HepG2 (cell line): Measurements from ENCODE around the gene APOC4. TPM values are rescaled to one million over a fixed set of nuclear protein-coding genes. Genes with fewer than 3 reads are reported as not detected.
A peak's percentile ranks its signal among the peaks of the same experiment; 100 is the strongest.

Experiments used
- ATF4 ChIP-seq, 2 experiments: fragments of 450-650 bp in 1 of 2; sonication (generic) in 1 of 2; formaldehyde crosslinking; IDR thresholded peaks; 2 replicates each; pipeline versions ENCODE4 v1.5.0 to v1.8.0; 2020 to 2022; ENCODE audit warnings: mild to moderate bottlenecking in 1 of 2, missing genetic modification reagents in 1 of 2
- CC2D1A ChIP-seq: sonication (generic); formaldehyde crosslinking; IDR thresholded peaks from 2 replicates; pipeline ENCODE4 v1.8.1; 2023; ENCODE audit warnings: mild to moderate bottlenecking, missing genetic modification reagents
- HNRNPLL ChIP-seq: fragments of 200-400 bp; formaldehyde crosslinking; IDR thresholded peaks from 2 replicates; pipeline ENCODE4 v1.6.1; 2017; ENCODE audit warnings: mild to moderate bottlenecking, low read depth, low read length; ENCODE audit not compliant: poor library complexity, severe bottlenecking
- IKZF4 ChIP-seq: sonication (generic); formaldehyde crosslinking; IDR thresholded peaks from 2 replicates; pipeline ENCODE4 v1.5.1; 2020; ENCODE audit warnings: borderline replicate concordance, mild to moderate bottlenecking, low read depth, missing genetic modification reagents; ENCODE audit errors: not compliant biosample characterization
- KMT2B ChIP-seq: IDR thresholded peaks from 2 replicates; pipeline ENCODE4 v1.6.1; 2016; ENCODE audit warnings: missing genetic modification reagents, missing compliant biosample characterization
- MAF1 ChIP-seq: sonication (generic); formaldehyde crosslinking; IDR thresholded peaks from 2 replicates; pipeline ENCODE4 v1.5.0; 2020; ENCODE audit warnings: missing genetic modification reagents, borderline replicate concordance
- MED8 ChIP-seq: sonication (generic); formaldehyde crosslinking; IDR thresholded peaks from 2 replicates; pipeline ENCODE4 v1.8.1; 2023; ENCODE audit warnings: mild to moderate bottlenecking, missing genetic modification reagents; ENCODE audit not compliant: insufficient replicate concordance
- PHF20 ChIP-seq: sonication (generic); formaldehyde crosslinking; IDR thresholded peaks from 2 replicates; pipeline ENCODE4 v1.5.0; 2020; ENCODE audit warnings: mild to moderate bottlenecking, missing genetic modification reagents
- REST ChIP-seq, 2 experiments: IDR thresholded peaks; 2 replicates each; pipeline ENCODE4 v1.6.1; 2011 to 2012; ENCODE audit warnings: low read length in 2 of 2, borderline replicate concordance in 1 of 2, low read depth in 1 of 2, mild to moderate bottlenecking in 1 of 2, moderate library complexity in 1 of 2
- SKI ChIP-seq: fragments of 450-650 bp; IDR thresholded peaks from one replicate; pipeline ENCODE4 v1.6.1; 2018; ENCODE audit warnings: mild to moderate bottlenecking; ENCODE audit not compliant: partially characterized antibody
- TCF7 ChIP-seq: sonication (generic); IDR thresholded peaks from 2 replicates; pipeline ENCODE4 v1.6.1; 2016; ENCODE audit warnings: antibody characterized with exemption, low read depth
- UBTF ChIP-seq: sonication (generic); formaldehyde crosslinking; IDR thresholded peaks from 2 replicates; pipeline ENCODE4 v1.4.0; 2020; ENCODE audit warnings: mild to moderate bottlenecking, missing genetic modification reagents
- ZMYM3 ChIP-seq: sonication (generic); formaldehyde crosslinking; IDR thresholded peaks from 2 replicates; pipeline ENCODE4 v1.5.1; 2020; ENCODE audit warnings: mild to moderate bottlenecking, missing genetic modification reagents
- ZNF101 ChIP-seq: sonication (generic); formaldehyde crosslinking; IDR thresholded peaks from 2 replicates; pipeline ENCODE4 v1.4.0; 2020; ENCODE audit warnings: mild to moderate bottlenecking, low read depth, missing genetic modification reagents, borderline replicate concordance
- ZNF251 ChIP-seq: sonication (generic); formaldehyde crosslinking; IDR thresholded peaks from 2 replicates; pipeline ENCODE4 v1.9.0; 2021; ENCODE audit warnings: mild to moderate bottlenecking, missing genetic modification reagents
- ZNF350 ChIP-seq: sonication (generic); formaldehyde crosslinking; IDR thresholded peaks from 2 replicates; pipeline ENCODE4 v1.4.0; 2020; ENCODE audit warnings: mild to moderate bottlenecking, low read depth, missing genetic modification reagents, borderline replicate concordance
- ZNF562 ChIP-seq: sonication (generic); formaldehyde crosslinking; IDR thresholded peaks from 2 replicates; pipeline ENCODE4 v1.8.0; 2022; ENCODE audit warnings: missing genetic modification reagents, borderline replicate concordance
- ZNF576 ChIP-seq: sonication (generic); formaldehyde crosslinking; IDR thresholded peaks from 2 replicates; pipeline ENCODE4 v1.4.0; 2020; ENCODE audit warnings: mild to moderate bottlenecking, missing genetic modification reagents
- ZNF614 ChIP-seq: IDR thresholded peaks from 2 replicates; pipeline ENCODE4 v1.6.1; 2018; ENCODE audit warnings: missing biosample characterization, missing genetic modification reagents, inconsistent platforms, borderline replicate concordance
- ZNF615 ChIP-seq: sonication (generic); formaldehyde crosslinking; IDR thresholded peaks from 2 replicates; pipeline ENCODE4 v1.5.0; 2020; ENCODE audit warnings: mild to moderate bottlenecking, missing genetic modification reagents, borderline replicate concordance
- ZNF772 ChIP-seq: sonication (generic); formaldehyde crosslinking; IDR thresholded peaks from 2 replicates; pipeline ENCODE4 v1.5.0; 2020; ENCODE audit warnings: mild to moderate bottlenecking, missing genetic modification reagents
- ZNF780A ChIP-seq: sonication (generic); formaldehyde crosslinking; IDR thresholded peaks from 2 replicates; pipeline ENCODE4 v1.8.0; 2022; ENCODE audit warnings: mild to moderate bottlenecking, missing genetic modification reagents, moderate library complexity
- ZNF850 ChIP-seq: sonication (generic); formaldehyde crosslinking; conservative IDR thresholded peaks from 2 replicates; pipeline ENCODE4 v1.9.0; 2021; ENCODE audit warnings: mild to moderate bottlenecking, missing genetic modification reagents
- polyA plus RNA-seq, 8 experiments: library from polyadenylated mRNA; depleted of rRNA in 3 of 8; stranded (reverse) in 7 of 8; unstranded in 1 of 8; fragments of >200 nt; fragmentation: Illumina TruSeq in 4 of 8; extraction: Trizol in 4 of 8; gene quantifications; 2 replicates each; pipeline versions ENCODE4 v1.2.1 to v1.2.3, GENCODE V29; 2011 to 2016; ENCODE audit warnings: low read depth in 4 of 8, missing spikeins in 1 of 8, mixed read lengths in 1 of 8; ENCODE audit not compliant: insufficient read depth in 1 of 8
- total RNA-seq, 5 experiments: library from RNA; depleted of rRNA; stranded (reverse); fragments of >200 nt; fragmentation: Illumina TruSeq; extraction: Trizol; gene quantifications; 2 replicates each; pipeline ENCODE4 v1.2.3, GENCODE V29; 2016; ENCODE audit warnings: low read depth in 1 of 5

Gene APOC4
- total and polyA plus RNA-seq, 2 of the 13 experiments (the other 11 are each of a cell fraction or from before 2014, with no cell fraction given) = 0.46 TPM; not detected in 1

GRCh38 chr19:44912854-44913253, 29.2 kb upstream of the APOC4 start (continued):
- TF ChIP-seq ZNF772 (CRISPR knock-in tag) = no peak
- TF ChIP-seq ZNF251 (CRISPR knock-in tag) = no peak
- TF ChIP-seq UBTF (CRISPR knock-in tag) = peak; percentile 31; the same call in 1 of the 2 replicates
- no peak for TF ChIP-seq TCF7
- no peak for TF ChIP-seq HNRNPLL
- 0 out of 2 replicates have a peak, but pooled peaks have one; percentile 57 for TF ChIP-seq ZNF780A (CRISPR knock-in tag)
- TF ChIP-seq CC2D1A = no peak
- no peak for TF ChIP-seq ZNF562 (CRISPR knock-in tag)
- TF ChIP-seq PHF20 = no peak
- 0 out of 2 replicates have a peak, but pooled peaks have one; percentile 32 for TF ChIP-seq KMT2B (CRISPR knock-in tag)
- peak in 1 of 2 experiments; percentile 92; a peak in 2 of 4 replicates for TF ChIP-seq ATF4 (CRISPR knock-in tag; IDR thresholded peaks at IDR 0.05)
- TF ChIP-seq ZNF350 (CRISPR knock-in tag) = peak; percentile 36; the same call in 1 of the 2 replicates
- peak; percentile 96 for TF ChIP-seq SKI
- TF ChIP-seq ZNF576 (CRISPR knock-in tag) = no peak
- TF ChIP-seq MAF1 (CRISPR knock-in tag) = no peak
- no peak for TF ChIP-seq ZNF101 (CRISPR knock-in tag)
- 0 out of 2 replicates have a peak, but pooled peaks have one; percentile 22 for TF ChIP-seq ZNF614 (CRISPR knock-in tag)
- TF ChIP-seq ZNF850 = no peak
- TF ChIP-seq ZNF615 (CRISPR knock-in tag) = no peak
- TF ChIP-seq MED8 (CRISPR knock-in tag) = peak; percentile 69
- peak; percentile 75; the same call in 1 of the 2 replicates for TF ChIP-seq ZMYM3 (CRISPR knock-in tag)
- no peak for TF ChIP-seq REST (IDR thresholded peaks at IDR 0.05; ENCODE audit: borderline replicate concordance in 1 of 2, low read depth in 1 of 2, low read length in 2 of 2)
- TF ChIP-seq IKZF4 (CRISPR knock-in tag) = no peak
